K562 (cell line): Measurements from ENCODE around the gene KRTAP10-8.

Source experiments
- KDM5B ChIP-seq: fragments of 200-600 bp; sonication (generic); IDR thresholded peaks from 2 replicates; pipeline ENCODE4 v1.6.1; 2012; ENCODE audit warnings: low read depth, mild to moderate bottlenecking, moderate library complexity, low read length, control low read depth, inconsistent platforms; ENCODE audit not compliant: insufficient replicate concordance
- MAFK ChIP-seq: IDR thresholded peaks from 2 replicates; pipeline ENCODE4 v1.6.1; 2011; ENCODE audit warnings: low read length, improper control_type of control experiment
- MTF1 ChIP-seq: fragments of 250-450 bp; sonication (Bioruptor Pico); IDR thresholded peaks from 2 replicates; pipeline ENCODE4 v1.9.0; 2021; ENCODE audit warnings: moderate library complexity, mild to moderate bottlenecking, inconsistent platforms, borderline replicate concordance
- PHF20 ChIP-seq: fragments of 450-650 bp; IDR thresholded peaks from 2 replicates; pipeline ENCODE4 v1.6.1; 2018; ENCODE audit not compliant: partially characterized antibody
- POLR2A ChIP-seq: fragments of 450-650 bp; conservative IDR thresholded peaks from 2 replicates; pipeline ENCODE4 v1.6.1; 2016
- PRPF4 ChIP-seq: fragments of 200-400 bp; formaldehyde crosslinking; IDR thresholded peaks from one replicate; pipeline ENCODE4 v1.6.1; 2017; ENCODE audit warnings: low read length, low read depth, mild to moderate bottlenecking; ENCODE audit not compliant: insufficient read depth, poor library complexity, severe bottlenecking
- RBM39 ChIP-seq: fragments of 200-400 bp; formaldehyde crosslinking; optimal IDR thresholded peaks from 2 replicates; pipeline ENCODE3; 2018; ENCODE audit warnings: low read depth, low read length
- SMAD2 ChIP-seq: fragments of 150-350 bp; IDR thresholded peaks from 2 replicates; pipeline ENCODE4 v1.6.1; 2014; ENCODE audit warnings: low read depth, mild to moderate bottlenecking, low read length
- SREBF2 ChIP-seq: sonication (generic); formaldehyde crosslinking; IDR thresholded peaks from 2 replicates; pipeline ENCODE4 v1.4.0; 2020; ENCODE audit warnings: mild to moderate bottlenecking, missing genetic modification reagents
- TCF7L2 ChIP-seq: fragments of 150-350 bp; IDR thresholded peaks from 2 replicates; pipeline ENCODE4 v1.6.1; 2016; ENCODE audit warnings: low read depth, mild to moderate bottlenecking, low read length, moderate library complexity
- ZNF274 ChIP-seq: IDR thresholded peaks from 2 replicates; pipeline ENCODE4 v1.6.1; 2011; ENCODE audit warnings: low read depth, mild to moderate bottlenecking, low read length, moderate library complexity, borderline replicate concordance
- TF ChIP-seq, protein P1 (sequence below): fragments of 250-450 bp; sonication (Bioruptor Pico); IDR thresholded peaks from 2 replicates; pipeline ENCODE4 v1.4.0; 2020; ENCODE audit warnings: mild to moderate bottlenecking, moderate library complexity, borderline replicate concordance
- TF ChIP-seq, protein P2 (sequence below): conservative IDR thresholded peaks from 2 replicates; pipeline ENCODE4 v1.6.1; 2011; ENCODE audit warnings: low read depth, mild to moderate bottlenecking, low read length; ENCODE audit not compliant: control insufficient read depth

DNA sequence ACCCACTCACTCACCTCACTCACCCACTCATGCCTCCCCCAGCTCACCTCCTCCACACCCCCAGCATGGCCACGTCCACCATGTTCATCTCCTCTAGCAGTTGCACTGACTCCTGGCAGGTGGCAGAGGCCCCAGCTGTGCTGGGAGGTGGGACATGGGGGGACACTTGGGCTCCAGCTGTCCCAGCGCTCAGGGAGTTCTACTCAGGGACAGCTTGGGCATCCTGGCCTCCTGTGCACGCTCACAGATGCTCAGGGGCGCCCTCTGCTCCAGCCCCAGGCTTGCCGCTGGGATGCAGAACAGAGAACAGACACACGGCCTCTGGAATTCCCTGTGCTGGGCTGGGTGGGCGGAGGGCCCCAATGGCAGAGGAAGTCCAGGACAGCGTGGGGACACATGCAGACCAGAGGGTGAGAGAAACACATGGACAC, 5.2 kb downstream of the KRTAP10-8 start:
- TF ChIP-seq MTF1 (CRISPR knock-in tag) (no peak), PHF20 (no peak), ZNF274 (no peak), SMAD2 (no peak), SREBF2 (no peak), RBM39 (no peak), PRPF4 (no peak), MAFK (no peak), POLR2A (no peak), TCF7L2 (no peak), KDM5B (no peak)
- TF ChIP-seq, protein P1, sequence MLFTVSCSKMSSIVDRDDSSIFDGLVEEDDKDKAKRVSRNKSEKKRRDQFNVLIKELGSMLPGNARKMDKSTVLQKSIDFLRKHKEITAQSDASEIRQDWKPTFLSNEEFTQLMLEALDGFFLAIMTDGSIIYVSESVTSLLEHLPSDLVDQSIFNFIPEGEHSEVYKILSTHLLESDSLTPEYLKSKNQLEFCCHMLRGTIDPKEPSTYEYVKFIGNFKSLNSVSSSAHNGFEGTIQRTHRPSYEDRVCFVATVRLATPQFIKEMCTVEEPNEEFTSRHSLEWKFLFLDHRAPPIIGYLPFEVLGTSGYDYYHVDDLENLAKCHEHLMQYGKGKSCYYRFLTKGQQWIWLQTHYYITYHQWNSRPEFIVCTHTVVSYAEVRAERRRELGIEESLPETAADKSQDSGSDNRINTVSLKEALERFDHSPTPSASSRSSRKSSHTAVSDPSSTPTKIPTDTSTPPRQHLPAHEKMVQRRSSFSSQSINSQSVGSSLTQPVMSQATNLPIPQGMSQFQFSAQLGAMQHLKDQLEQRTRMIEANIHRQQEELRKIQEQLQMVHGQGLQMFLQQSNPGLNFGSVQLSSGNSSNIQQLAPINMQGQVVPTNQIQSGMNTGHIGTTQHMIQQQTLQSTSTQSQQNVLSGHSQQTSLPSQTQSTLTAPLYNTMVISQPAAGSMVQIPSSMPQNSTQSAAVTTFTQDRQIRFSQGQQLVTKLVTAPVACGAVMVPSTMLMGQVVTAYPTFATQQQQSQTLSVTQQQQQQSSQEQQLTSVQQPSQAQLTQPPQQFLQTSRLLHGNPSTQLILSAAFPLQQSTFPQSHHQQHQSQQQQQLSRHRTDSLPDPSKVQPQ (CRISPR knock-in tag): no peak
- TF ChIP-seq, protein P2, sequence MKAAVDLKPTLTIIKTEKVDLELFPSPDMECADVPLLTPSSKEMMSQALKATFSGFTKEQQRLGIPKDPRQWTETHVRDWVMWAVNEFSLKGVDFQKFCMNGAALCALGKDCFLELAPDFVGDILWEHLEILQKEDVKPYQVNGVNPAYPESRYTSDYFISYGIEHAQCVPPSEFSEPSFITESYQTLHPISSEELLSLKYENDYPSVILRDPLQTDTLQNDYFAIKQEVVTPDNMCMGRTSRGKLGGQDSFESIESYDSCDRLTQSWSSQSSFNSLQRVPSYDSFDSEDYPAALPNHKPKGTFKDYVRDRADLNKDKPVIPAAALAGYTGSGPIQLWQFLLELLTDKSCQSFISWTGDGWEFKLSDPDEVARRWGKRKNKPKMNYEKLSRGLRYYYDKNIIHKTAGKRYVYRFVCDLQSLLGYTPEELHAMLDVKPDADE: no peak
